ENCODE results near the gene JARID2. TPM values are rescaled to one million over a fixed set of nuclear protein-coding genes. Genes with fewer than 3 reads are reported as not detected.

JARID2 gene
- total and polyA plus RNA-seq, 2 of the 8 experiments (the other 6 are each of a cell fraction or from before 2014, with no cell fraction given) = 60.1 to 239 TPM

- H3K56ac ChIP-seq (replicated peaks; ENCODE audit: insufficient read length, low read depth, low read length) = no peak overlapping the region
- H4K8ac ChIP-seq (ENCODE audit: extremely low read depth, insufficient read depth, low read length) = no peak overlapping the region
- H2AK5ac ChIP-seq (ENCODE audit: low read depth, low read length) = no peak overlapping the region
- H2AFZ ChIP-seq (ENCODE audit: low read length) = no peak overlapping the region
- H3K27me3 ChIP-seq (replicated peaks in 1 of 4; ENCODE audit: control insufficient read depth in 3 of 4, extremely low read depth in 1 of 4, insufficient read depth in 3 of 4, low read length in 3 of 4) = no peaks in the 10 kb centered on the region
- H3K4me2 ChIP-seq (ENCODE audit: insufficient read depth in 1 of 2, low read depth in 2 of 2, low read length in 2 of 2) = peak overlapping the region; percentile 2 to 43; a peak in 2 of 4 replicates
- H3K18ac ChIP-seq (ENCODE audit: extremely low read depth, low read length) = no peak overlapping the region
- H4K91ac ChIP-seq (replicated peaks; ENCODE audit: insufficient read length, low read length) = no peak overlapping the region
- 0 out of 8 replicates have a peak overlapping the region, but pooled peaks of 1 of the 4 experiments have one; percentile 9 for H3K4me3 ChIP-seq (ENCODE audit: extremely low read depth in 1 of 4, insufficient read depth in 2 of 4, low read depth in 3 of 4, low read length in 4 of 4)
- H2BK20ac ChIP-seq (ENCODE audit: low read length) = no peak overlapping the region
- H4K5ac ChIP-seq (ENCODE audit: insufficient read length, low read depth, low read length) = no peak overlapping the region
- H4K20me1 ChIP-seq (replicated peaks in 1 of 2; ENCODE audit: control insufficient read depth in 1 of 2, insufficient read depth in 2 of 2, low read length in 2 of 2) = peaks cover 55 to 66% of the 10 kb centered on the region in 2 experiments
- no peaks in the 10 kb centered on the region for H3K9me3 ChIP-seq (ENCODE audit: insufficient read depth in 2 of 2, low read depth in 1 of 2, low read length in 1 of 2)
- H3K23me2 ChIP-seq (ENCODE audit: low read depth, low read length) = no peaks in the 10 kb centered on the region
- H3K4ac ChIP-seq (replicated peaks; ENCODE audit: insufficient read length, low read depth, low read length) = no peak overlapping the region
- ChIA-PET POLR2A (ENCODE audit: partially characterized antibody) (interaction anchor here (1.3 to 2.0 kb wide), 2 partner anchors 9 to 10 kb away, joined by 6 to 7 read pairs; no protein-coding TSS in a partner anchor), CTCF (ENCODE audit: partially characterized antibody) (interaction anchor here (0.7 to 1.8 kb wide), 4 partner anchors 10 to 595 kb away, joined by 3 to 8 read pairs (median 5); no protein-coding TSS in a partner anchor)
- peaks cover 11 to 36% (median 31%) of the 10 kb centered on the region in 4 experiments for H3K4me1 ChIP-seq (replicated peaks in 1 of 4; ENCODE audit: control insufficient read depth in 3 of 4, insufficient read depth in 4 of 4, low read length in 3 of 4)
- H3K79me2 ChIP-seq (ENCODE audit: control insufficient read depth in 1 of 2, insufficient read depth in 2 of 2, low read length in 2 of 2) = peaks cover 95 to 99% of the 10 kb centered on the region in 2 experiments
- no peak overlapping the region for H2BK12ac ChIP-seq (ENCODE audit: low read depth, low read length)
- no peak overlapping the region for H3K14ac ChIP-seq (ENCODE audit: insufficient read length)
- H2BK5ac ChIP-seq (ENCODE audit: low read depth, low read length) = no peak overlapping the region
- H3K36me3 ChIP-seq (ENCODE audit: control insufficient read depth in 2 of 4, insufficient read depth in 4 of 4, low read length in 3 of 4) = peaks cover 0 to 7% (median 2%) of the 10 kb centered on the region in 4 experiments; a peak in 2 of 8 replicates
- DNase-seq (ENCODE audit: low read depth in 1 of 2, low spot score in 2 of 2) (no peak), FAIRE-seq (no peak)
- no peak overlapping the region for H2BK120ac ChIP-seq (replicated peaks; ENCODE audit: low read depth, low read length)
- 86% methylated on average over 2 of the region's 2 CpGs; no CpG with 5 or more reads in 1 of the 2 experiments for WGBS, 2 experiments (ENCODE audit: extremely low coverage in 1 of 2, insufficient coverage in 1 of 2, insufficient read length in 1 of 2, insufficient replicate concordance in 2 of 2, low coverage in 1 of 2, low lambda C conversion rate in 2 of 2, missing lambda C conversion rate in 1 of 2)
- TF ChIP-seq CTCF (IDR thresholded peaks at IDR 0.05; ENCODE audit: control extremely low read depth in 1 of 3, insufficient read depth in 1 of 3, low read depth in 1 of 3, low read length in 3 of 3) (peak in 2 of 3 experiments; percentile 17 to 25; a peak in 3 of 4 replicates), RAD21 (IDR thresholded peaks at IDR 0.05 in 1 of 2, conservative IDR thresholded peaks at IDR 0.05 in 1 of 2; ENCODE audit: low read depth in 2 of 2, low read length in 2 of 2) (peak; percentile 35 to 57), CEBPB (IDR thresholded peaks at IDR 0.05; ENCODE audit: low read depth, low read length) (no peak), MAX (IDR thresholded peaks at IDR 0.05) (no peak)
- 0 out of 2 replicates have a peak, but pooled peaks cover 2% of the 10 kb centered on the region for H3K79me1 ChIP-seq (ENCODE audit: low read depth, low read length)
- H3K9ac ChIP-seq (replicated peaks in 1 of 4; ENCODE audit: extremely low read depth in 1 of 4, low read depth in 3 of 4, low read length in 3 of 4) = no peak overlapping the region
- no peak overlapping the region for H3K27ac ChIP-seq (ENCODE audit: low read depth, low read length)
- no peak overlapping the region for H3K23ac ChIP-seq (ENCODE audit: insufficient read length)
- no peak overlapping the region for H2BK15ac ChIP-seq (ENCODE audit: low read length)
These were observed 29.0 kb downstream of the JARID2 start for GRCh38 chr6:15274692-15275387.
